Measurements from ENCODE around the gene TXNRD2. TPM values are rescaled to one million over a fixed set of nuclear protein-coding genes. Genes with fewer than 3 reads are reported as not detected.

Gene TXNRD2
- total RNA-seq, 6 experiments from 2014 or later, result 35.9 to 47.8 (median 44.3) TPM

- WGBS (ENCODE audit: insufficient coverage, low coverage, low lambda C conversion rate, missing lambda C conversion rate), result 72% methylated on average over 2 of the region's 7 CpGs
- DNase-seq (peak in 1 of 3 donors; percentile 49), ATAC-seq (no peak)
- Histone ChIP-seq H3K9me3 (no peaks in the 10 kb centered on the region), H3K4me1 (no peaks in the 10 kb centered on the region), H3K27ac (no peak overlapping the region), H3K4me3 (no peak overlapping the region), H3K27me3 (no peaks in the 10 kb centered on the region), H3K36me3 (no peaks in the 10 kb centered on the region)
- intact Hi-C loops (cut with DNase I), result loop anchor here in 1 of 2 donors (10.0 kb wide), 1 partner anchor 119 kb away; no protein-coding TSS in a partner anchor
- no peak for TF ChIP-seq CTCF (IDR thresholded peaks at IDR 0.05)
- no peak for TF ChIP-seq POLR2A (IDR thresholded peaks at IDR 0.05)
These were observed 67.7 kb downstream of the TXNRD2 start for GRCh38 chr22:19873960-19874306.

- Histone ChIP-seq H3K27ac (no peak overlapping the region), H3K36me3 (no peaks in the 10 kb centered on the region), H3K27me3 (no peaks in the 10 kb centered on the region), H3K4me1 (no peaks in the 10 kb centered on the region), H3K4me3 (no peak overlapping the region), H3K9me3 (no peaks in the 10 kb centered on the region)
- TF ChIP-seq CTCF (IDR thresholded peaks at IDR 0.05), result no peak
- TF ChIP-seq POLR2A (IDR thresholded peaks at IDR 0.05), result no peak
- intact Hi-C loops (cut with DNase I), result loop anchor here in 1 of 2 donors (10.0 kb wide), 1 partner anchor 119 kb away; no protein-coding TSS in a partner anchor
- peak in 1 of 4 donors; percentile 8 for ATAC-seq
- peak in 2 of 3 donors; percentile 15 to 46 for DNase-seq
- 89% methylated on average over 11 of the region's 27 CpGs for WGBS (ENCODE audit: insufficient coverage, low coverage, low lambda C conversion rate, missing lambda C conversion rate)
These were observed 68.3 kb downstream of the TXNRD2 start for GRCh38 chr22:19873138-19873959.

GRCh38 chr22:19872779-19873137, 68.9 kb downstream of the TXNRD2 start:
- WGBS (ENCODE audit: insufficient coverage, low coverage, low lambda C conversion rate, missing lambda C conversion rate), result no CpG with 5 or more reads among the region's 7 CpGs
- intact Hi-C loops (cut with DNase I), result loop anchor here in 1 of 2 donors (10.0 kb wide), 1 partner anchor 118 kb away; no protein-coding TSS in a partner anchor
- no peak overlapping the region for H3K4me3 ChIP-seq
- DNase-seq (peak; percentile 21 to 49 (median 45)), ATAC-seq (peak in 2 of 4 donors; percentile 5 to 15)
- H3K27ac ChIP-seq, result no peak overlapping the region
- H3K9me3 ChIP-seq, result no peaks in the 10 kb centered on the region
- no peak for TF ChIP-seq CTCF (IDR thresholded peaks at IDR 0.05)
- H3K4me1 ChIP-seq, result no peaks in the 10 kb centered on the region
- H3K36me3 ChIP-seq, result no peaks in the 10 kb centered on the region
- no peaks in the 10 kb centered on the region for H3K27me3 ChIP-seq

- H3K4me1 ChIP-seq, result no peaks in the 10 kb centered on the region
- intact Hi-C loops (cut with DNase I), result loop anchor here in 1 of 2 donors (10.0 kb wide), 1 partner anchor 117 kb away; no protein-coding TSS in a partner anchor
- H3K4me3 ChIP-seq, result no peak overlapping the region
- H3K27me3 ChIP-seq, result no peaks in the 10 kb centered on the region
- H3K9me3 ChIP-seq, result no peaks in the 10 kb centered on the region
- TF ChIP-seq POLR2A (IDR thresholded peaks at IDR 0.05), result no peak
- WGBS (ENCODE audit: insufficient coverage, low coverage, low lambda C conversion rate, missing lambda C conversion rate), result 60% methylated on average over 1 of the region's 16 CpGs
- H3K27ac ChIP-seq, result no peak overlapping the region
- ATAC-seq (peak in 2 of 4 donors; percentile 3 to 7), DNase-seq (peak; percentile 10 to 48 (median 47))
- no peaks in the 10 kb centered on the region for H3K36me3 ChIP-seq
These were observed 69.5 kb downstream of the TXNRD2 start for GRCh38 chr22:19871845-19872778.

Measured in right lobe of liver (tissue), 6 donors.